ENCODE measurements around the gene CACNA1C.

GRCh38 chr12:2329661-2330210, 276.9 kb downstream of the CACNA1C start:
- no peak for TF ChIP-seq POLR2A (IDR thresholded peaks at IDR 0.05)
- no peak for TF ChIP-seq CTCF (IDR thresholded peaks at IDR 0.05)
